Measurements from ENCODE around the gene KRTAP4-6. TPM values are rescaled to one million over a fixed set of nuclear protein-coding genes. Genes with fewer than 3 reads are reported as not detected.
"Not testable (repeated sequence)": the region's sequence is repeated elsewhere in the genome, so short reads cannot be mapped to it uniquely, and the experiment has no call there.

KRTAP4-6 gene
- total RNA-seq, 1 donor from 2014 or later, result not detected

DNA sequence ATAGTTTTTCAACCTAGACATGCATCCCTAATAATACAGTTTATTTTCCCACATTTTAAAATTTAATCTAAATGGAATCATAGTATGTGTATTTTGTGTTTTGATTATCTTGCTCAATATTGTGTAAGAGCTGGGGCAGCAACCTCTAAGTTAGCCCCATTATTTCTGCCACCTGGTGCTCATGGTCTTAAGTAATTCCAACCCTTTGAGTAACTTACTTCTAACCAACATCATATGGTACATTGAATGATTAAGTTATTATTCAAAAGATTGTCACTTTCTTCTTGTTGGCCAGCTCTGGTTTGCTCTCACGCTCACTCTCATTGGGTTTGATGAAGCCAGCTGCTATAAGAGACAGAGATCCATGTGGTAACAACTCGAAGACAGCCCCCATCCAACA lies 31.5 kb upstream of the KRTAP4-6 start:
- H3K27me3 Mint-ChIP-seq (ENCODE audit: unreplicated experiment), result no peaks in the 10 kb centered on the region
- H3K4me1 Mint-ChIP-seq (ENCODE audit: unreplicated experiment), result no peaks in the 10 kb centered on the region
- H3K4me3 Mint-ChIP-seq (ENCODE audit: unreplicated experiment), result no peak overlapping the region
- H3K36me3 Mint-ChIP-seq (ENCODE audit: unreplicated experiment), result no peaks in the 10 kb centered on the region
- no peak for DNase-seq (ENCODE audit: extremely low spot score, unreplicated experiment)
- no peaks in the 10 kb centered on the region for H3K9me3 Mint-ChIP-seq (ENCODE audit: unreplicated experiment)
- TF ChIP-seq, protein P1, sequence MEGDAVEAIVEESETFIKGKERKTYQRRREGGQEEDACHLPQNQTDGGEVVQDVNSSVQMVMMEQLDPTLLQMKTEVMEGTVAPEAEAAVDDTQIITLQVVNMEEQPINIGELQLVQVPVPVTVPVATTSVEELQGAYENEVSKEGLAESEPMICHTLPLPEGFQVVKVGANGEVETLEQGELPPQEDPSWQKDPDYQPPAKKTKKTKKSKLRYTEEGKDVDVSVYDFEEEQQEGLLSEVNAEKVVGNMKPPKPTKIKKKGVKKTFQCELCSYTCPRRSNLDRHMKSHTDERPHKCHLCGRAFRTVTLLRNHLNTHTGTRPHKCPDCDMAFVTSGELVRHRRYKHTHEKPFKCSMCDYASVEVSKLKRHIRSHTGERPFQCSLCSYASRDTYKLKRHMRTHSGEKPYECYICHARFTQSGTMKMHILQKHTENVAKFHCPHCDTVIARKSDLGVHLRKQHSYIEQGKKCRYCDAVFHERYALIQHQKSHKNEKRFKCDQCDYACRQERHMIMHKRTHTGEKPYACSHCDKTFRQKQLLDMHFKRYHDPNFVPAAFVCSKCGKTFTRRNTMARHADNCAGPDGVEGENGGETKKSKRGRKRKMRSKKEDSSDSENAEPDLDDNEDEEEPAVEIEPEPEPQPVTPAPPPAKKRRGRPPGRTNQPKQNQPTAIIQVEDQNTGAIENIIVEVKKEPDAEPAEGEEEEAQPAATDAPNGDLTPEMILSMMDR (IDR thresholded peaks at IDR 0.05), result no peak
- no peak overlapping the region for H3K27ac Mint-ChIP-seq (ENCODE audit: unreplicated experiment)

- Mint-ChIP-seq H3K9me3 (ENCODE audit: unreplicated experiment) (no peaks in the 10 kb centered on the region), H3K4me3 (ENCODE audit: unreplicated experiment) (no peak within 1 kb of the TSS), H3K27me3 (ENCODE audit: unreplicated experiment) (no peaks in the 10 kb centered on the region), H3K27ac (ENCODE audit: unreplicated experiment) (no peak within 1 kb of the TSS), H3K36me3 (ENCODE audit: unreplicated experiment) (no peaks in the 10 kb centered on the region), H3K4me1 (ENCODE audit: unreplicated experiment) (no peaks in the 10 kb centered on the region)
- TF ChIP-seq, protein P1 (IDR thresholded peaks at IDR 0.05), result no peak
- no peak for DNase-seq (ENCODE audit: extremely low spot score, unreplicated experiment)
These were observed 27.8 kb upstream of the KRTAP4-6 start, which contains the start of gene KRTAP4-3 for GRCh38 chr17:41168121-41168520. KRTAP4-3 (minus strand) TSS chr17:41168221; CDS start chr17:41168172, 49 bp downstream.

DNA sequence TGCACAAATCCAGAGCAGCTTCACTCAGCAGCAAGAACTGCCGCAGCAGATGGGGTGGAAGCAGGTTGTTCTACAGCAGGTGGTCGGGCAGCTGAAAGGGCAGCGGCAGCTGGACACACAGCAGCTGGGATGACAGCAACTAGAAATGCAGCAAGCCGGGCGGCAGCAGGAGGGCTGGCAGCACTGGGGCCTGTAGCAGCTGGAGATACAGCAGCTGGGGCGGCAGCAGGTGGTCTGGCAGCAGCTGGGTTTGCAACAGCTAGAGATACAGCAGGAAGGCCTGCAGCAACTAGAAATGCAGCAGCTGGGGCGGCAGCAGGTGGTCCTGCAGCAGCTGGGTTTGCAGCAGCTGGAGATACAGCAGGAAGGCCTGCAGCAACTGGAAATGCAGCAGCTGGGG lies 27.2 kb upstream of the KRTAP4-6 start:
- DNase-seq (ENCODE audit: extremely low spot score, unreplicated experiment), result no peak
- no peaks in the 10 kb centered on the region for H3K27me3 Mint-ChIP-seq (ENCODE audit: unreplicated experiment)
- TF ChIP-seq, protein P1 (IDR thresholded peaks at IDR 0.05), result no peak
- H3K9me3 Mint-ChIP-seq (ENCODE audit: unreplicated experiment), result no peaks in the 10 kb centered on the region
- H3K27ac Mint-ChIP-seq (ENCODE audit: unreplicated experiment), result no peak overlapping the region
- H3K4me1 Mint-ChIP-seq (ENCODE audit: unreplicated experiment), result no peaks in the 10 kb centered on the region
- H3K36me3 Mint-ChIP-seq (ENCODE audit: unreplicated experiment), result no peaks in the 10 kb centered on the region
- no peak overlapping the region for H3K4me3 Mint-ChIP-seq (ENCODE audit: unreplicated experiment)

GRCh38 chr17:41163828-41164227 lies 23.5 kb upstream of the KRTAP4-6 start:
- Mint-ChIP-seq H3K4me3 (ENCODE audit: unreplicated experiment) (no peak overlapping the region), H3K27ac (ENCODE audit: unreplicated experiment) (no peak overlapping the region), H3K9me3 (ENCODE audit: unreplicated experiment) (no peaks in the 10 kb centered on the region), H3K36me3 (ENCODE audit: unreplicated experiment) (no peaks in the 10 kb centered on the region), H3K4me1 (ENCODE audit: unreplicated experiment) (no peaks in the 10 kb centered on the region), H3K27me3 (ENCODE audit: unreplicated experiment) (no peaks in the 10 kb centered on the region)
- TF ChIP-seq, protein P1 (IDR thresholded peaks at IDR 0.05), result no peak
- no peak for DNase-seq (ENCODE audit: extremely low spot score, unreplicated experiment)

GRCh38 chr17:41160648-41161047 lies 20.3 kb upstream of the KRTAP4-6 start, which contains the start of gene KRTAP4-4:
KRTAP4-4 (minus strand) TSS chr17:41160748; CDS start chr17:41160691, 57 bp downstream.
- Mint-ChIP-seq H3K4me3 (ENCODE audit: unreplicated experiment) (no peak within 1 kb of the TSS), H3K27me3 (ENCODE audit: unreplicated experiment) (no peaks in the 10 kb centered on the region), H3K9me3 (ENCODE audit: unreplicated experiment) (no peaks in the 10 kb centered on the region), H3K27ac (ENCODE audit: unreplicated experiment) (no peak within 1 kb of the TSS), H3K4me1 (ENCODE audit: unreplicated experiment) (no peaks in the 10 kb centered on the region), H3K36me3 (ENCODE audit: unreplicated experiment) (no peaks in the 10 kb centered on the region)
- no peak for DNase-seq (ENCODE audit: extremely low spot score, unreplicated experiment)
- TF ChIP-seq, protein P1 (IDR thresholded peaks at IDR 0.05), result no peak

- not testable (repeated sequence) for H3K36me3 Mint-ChIP-seq (ENCODE audit: unreplicated experiment); H3K27ac Mint-ChIP-seq (ENCODE audit: unreplicated experiment); DNase-seq (ENCODE audit: extremely low spot score, unreplicated experiment); H3K4me1 Mint-ChIP-seq (ENCODE audit: unreplicated experiment); H3K27me3 Mint-ChIP-seq (ENCODE audit: unreplicated experiment); H3K9me3 Mint-ChIP-seq (ENCODE audit: unreplicated experiment); H3K4me3 Mint-ChIP-seq (ENCODE audit: unreplicated experiment)
These were observed 19.8 kb upstream of the KRTAP4-6 start for GRCh38 chr17:41160190-41160589.

Measured in osteocyte (in vitro differentiated cells).